Smooth muscle cell (in vitro differentiated cells): ENCODE results near the gene SLC8A2. TPM values are rescaled to one million over a fixed set of nuclear protein-coding genes. Genes with fewer than 3 reads are reported as not detected.

Experiments
- DNase-seq: peaks from one replicate; lab custom pipeline; 2025; ENCODE audit not compliant: unreplicated experiment; lab: John Stamatoyannopoulos, UW
- H2AFZ ChIP-seq: fragments of 200-600 bp; sonication (generic); 2 replicates; pipeline ENCODE4 v1.6.0; 2016; ENCODE audit warnings: antibody characterized with exemption, low read depth, mild to moderate bottlenecking
- H3F3A ChIP-seq: fragments of 200-600 bp; sonication (generic); 2 replicates; pipeline ENCODE4 v1.6.0; 2017; ENCODE audit warnings: antibody characterized with exemption, low read depth
- H3K27ac ChIP-seq: fragments of 200-600 bp; sonication (generic); 2 replicates; pipeline ENCODE4 v1.5.1; 2016; ENCODE audit warnings: low read depth, mild to moderate bottlenecking
- H3K27me3 ChIP-seq: fragments of 200-600 bp; sonication (generic); 2 replicates; pipeline ENCODE4 v1.6.1; 2016; ENCODE audit warnings: low read depth, mild to moderate bottlenecking
- H3K36me3 ChIP-seq: fragments of 200-600 bp; sonication (generic); 2 replicates; pipeline ENCODE4 v1.5.1; 2016; ENCODE audit warnings: low read depth
- H3K4me1 ChIP-seq: fragments of 200-600 bp; sonication (generic); 2 replicates; pipeline ENCODE4 v1.5.1; 2016; ENCODE audit warnings: low read depth
- H3K4me2 ChIP-seq: fragments of 200-600 bp; sonication (generic); 2 replicates; pipeline ENCODE4 v1.6.0; 2016; ENCODE audit warnings: mild to moderate bottlenecking
- H3K4me3 ChIP-seq: fragments of 200-600 bp; sonication (generic); 2 replicates; pipeline ENCODE4 v1.5.1; 2016; ENCODE audit warnings: mild to moderate bottlenecking
- H3K79me2 ChIP-seq: fragments of 200-600 bp; sonication (generic); 2 replicates; pipeline ENCODE4 v1.6.0; 2016; ENCODE audit warnings: low read depth, mild to moderate bottlenecking
- H3K9ac ChIP-seq: fragments of 200-600 bp; sonication (generic); 2 replicates; pipeline ENCODE4 v1.6.0; 2016; ENCODE audit warnings: low read depth
- H3K9me3 ChIP-seq: fragments of 200-600 bp; sonication (generic); replicated peaks from 2 replicates; pipeline ENCODE4 v1.5.1; 2016; ENCODE audit warnings: low read depth
- H4K20me1 ChIP-seq: fragments of 200-600 bp; sonication (generic); 2 replicates; pipeline ENCODE4 v1.6.0; 2016; ENCODE audit warnings: low read depth
- WGBS: methylation state at CpG from one replicate; pipeline ENCODE4 v1.1.7; 2016; ENCODE audit warnings: low lambda C conversion rate; 5-methylcytosine and 5-hydroxymethylcytosine counted together
- polyA plus RNA-seq: library from polyadenylated mRNA; unstranded; fragments of >200 nt; fragmentation: Nextera tagmentation; extraction: Ambion mirVana; gene quantifications from 2 replicates; pipeline ENCODE4 v1.2.1, GENCODE V29; 2016
- total RNA-seq: library from RNA; depleted of rRNA; stranded (reverse); fragments of >200 nt; gene quantifications from 2 replicates; pipeline ENCODE4 v1.2.3, GENCODE V29; 2014
- TF ChIP-seq, protein P1 (sequence below): fragments of 200-600 bp; sonication (generic); IDR thresholded peaks from 2 replicates; pipeline ENCODE4 v1.5.1; 2017; ENCODE audit warnings: borderline replicate concordance, mild to moderate bottlenecking, antibody characterized with exemption; ENCODE audit not compliant: insufficient read depth, poor library complexity, severe bottlenecking

Gene SLC8A2
- total and polyA plus RNA-seq, 2 experiments from 2014 or later: 0.22 to 0.62 TPM

DNA sequence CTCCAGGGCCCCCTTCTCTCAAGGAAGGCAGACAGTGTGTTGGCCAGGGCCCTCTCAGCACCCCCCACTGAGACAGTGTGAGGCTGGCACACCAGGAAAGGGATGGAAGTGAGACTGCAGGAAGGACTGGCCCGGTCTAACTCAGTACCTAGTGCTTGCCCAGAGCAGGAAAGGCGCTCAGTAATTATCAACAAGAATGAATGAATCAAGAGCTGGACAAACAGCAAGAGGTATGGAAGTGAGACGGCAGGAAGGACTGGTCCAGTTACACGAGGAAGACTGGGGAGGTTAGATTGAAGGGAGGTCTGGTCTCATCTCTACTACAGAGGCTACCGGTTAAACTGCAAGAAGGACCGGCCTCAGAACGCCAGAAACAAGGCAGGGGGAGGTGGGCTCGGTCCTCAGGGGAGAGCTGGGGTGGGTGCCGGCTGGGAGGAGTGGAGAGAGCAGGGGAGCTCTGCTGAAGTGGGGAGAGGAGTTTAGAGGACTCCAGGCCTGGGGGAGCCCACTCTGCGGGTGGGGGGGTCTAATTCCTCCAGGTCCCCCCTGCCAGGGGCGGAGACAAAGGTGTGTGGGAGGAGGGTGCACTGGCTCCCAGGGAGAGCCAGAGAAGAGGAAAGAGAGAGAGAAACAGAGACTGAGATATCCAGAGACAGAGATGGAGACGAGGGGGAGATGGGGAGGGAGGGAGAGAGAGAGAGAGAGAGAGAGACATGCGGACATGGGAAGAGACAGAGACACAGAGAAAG is 1.1 kb downstream of the SLC8A2 start:
- Histone ChIP-seq H3K27me3 (peaks cover 26% of the 10 kb centered on the region), H3K4me1 (no peaks in the 10 kb centered on the region), H3K9me3 (no peaks in the 10 kb centered on the region), H3K9ac (no peak overlapping the region), H3K27ac (no peak overlapping the region), H3K4me2 (no peak overlapping the region), H2AFZ (no peak overlapping the region), H3K36me3 (no peaks in the 10 kb centered on the region), H3K79me2 (no peaks in the 10 kb centered on the region), H4K20me1 (no peaks in the 10 kb centered on the region), H3K4me3 (no peak overlapping the region), H3F3A (no peaks in the 10 kb centered on the region)
- TF ChIP-seq, protein P1, sequence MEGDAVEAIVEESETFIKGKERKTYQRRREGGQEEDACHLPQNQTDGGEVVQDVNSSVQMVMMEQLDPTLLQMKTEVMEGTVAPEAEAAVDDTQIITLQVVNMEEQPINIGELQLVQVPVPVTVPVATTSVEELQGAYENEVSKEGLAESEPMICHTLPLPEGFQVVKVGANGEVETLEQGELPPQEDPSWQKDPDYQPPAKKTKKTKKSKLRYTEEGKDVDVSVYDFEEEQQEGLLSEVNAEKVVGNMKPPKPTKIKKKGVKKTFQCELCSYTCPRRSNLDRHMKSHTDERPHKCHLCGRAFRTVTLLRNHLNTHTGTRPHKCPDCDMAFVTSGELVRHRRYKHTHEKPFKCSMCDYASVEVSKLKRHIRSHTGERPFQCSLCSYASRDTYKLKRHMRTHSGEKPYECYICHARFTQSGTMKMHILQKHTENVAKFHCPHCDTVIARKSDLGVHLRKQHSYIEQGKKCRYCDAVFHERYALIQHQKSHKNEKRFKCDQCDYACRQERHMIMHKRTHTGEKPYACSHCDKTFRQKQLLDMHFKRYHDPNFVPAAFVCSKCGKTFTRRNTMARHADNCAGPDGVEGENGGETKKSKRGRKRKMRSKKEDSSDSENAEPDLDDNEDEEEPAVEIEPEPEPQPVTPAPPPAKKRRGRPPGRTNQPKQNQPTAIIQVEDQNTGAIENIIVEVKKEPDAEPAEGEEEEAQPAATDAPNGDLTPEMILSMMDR: no peak
- no peak for DNase-seq
- WGBS: 45% methylated on average over 9 of the region's 13 CpGs

DNA sequence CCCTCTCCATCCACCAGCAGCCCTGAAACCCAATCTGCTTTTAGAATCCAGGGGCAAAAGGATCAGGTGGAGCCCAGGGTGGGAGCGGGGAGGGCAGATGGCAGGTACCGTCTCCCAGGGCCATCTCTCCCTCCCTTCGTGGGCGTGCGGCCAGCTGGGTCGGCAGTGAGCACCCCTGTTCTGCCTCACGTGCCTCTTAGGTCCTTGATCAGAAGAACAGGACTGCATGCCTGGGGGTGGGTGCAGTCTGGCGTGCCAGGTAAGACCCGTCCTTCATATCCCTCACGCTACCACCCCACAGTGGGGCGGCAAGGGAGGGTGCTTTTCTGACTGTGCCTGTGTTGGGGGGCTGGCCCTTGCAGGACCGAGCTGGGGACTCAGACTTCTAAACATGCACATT is 2.0 kb downstream of the SLC8A2 start:
- Histone ChIP-seq H3K4me2 (no peak overlapping the region), H3K9me3 (no peaks in the 10 kb centered on the region), H3F3A (no peaks in the 10 kb centered on the region), H2AFZ (no peak overlapping the region), H3K4me3 (no peak overlapping the region), H3K36me3 (no peaks in the 10 kb centered on the region), H3K4me1 (no peaks in the 10 kb centered on the region), H3K79me2 (no peaks in the 10 kb centered on the region), H4K20me1 (no peaks in the 10 kb centered on the region), H3K27me3 (peaks cover 26% of the 10 kb centered on the region), H3K9ac (no peak overlapping the region), H3K27ac (no peak overlapping the region)
- DNase-seq: no peak
- WGBS: 58% methylated on average over 11 of the region's 12 CpGs
- TF ChIP-seq, protein P1: no peak

DNA sequence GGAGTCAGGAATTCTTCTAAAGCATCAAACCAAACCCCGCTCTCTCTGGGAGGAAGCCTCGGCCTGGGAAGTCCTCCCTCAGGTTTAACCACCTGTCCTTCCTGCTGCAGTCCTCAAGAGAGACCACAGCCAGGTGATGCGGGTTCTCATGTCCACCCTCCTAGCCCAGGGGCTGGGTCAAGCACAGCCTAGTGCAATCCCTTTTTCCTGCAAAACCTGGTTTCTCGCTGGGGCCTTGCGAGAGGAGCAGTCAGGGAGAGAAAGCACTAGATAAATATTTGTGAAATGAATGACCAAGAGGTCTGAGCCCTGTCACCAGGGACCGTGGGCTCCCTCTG is 2.4 kb downstream of the SLC8A2 start:
- Histone ChIP-seq H2AFZ (no peak overlapping the region), H4K20me1 (no peaks in the 10 kb centered on the region), H3K4me3 (no peak overlapping the region), H3K27ac (no peak overlapping the region), H3K9ac (no peak overlapping the region), H3K27me3 (peaks cover 26% of the 10 kb centered on the region), H3K4me1 (no peaks in the 10 kb centered on the region), H3F3A (no peaks in the 10 kb centered on the region), H3K4me2 (no peak overlapping the region), H3K79me2 (no peaks in the 10 kb centered on the region), H3K9me3 (no peaks in the 10 kb centered on the region), H3K36me3 (no peaks in the 10 kb centered on the region)
- no peak for DNase-seq
- 55% methylated on average over 6 of the region's 6 CpGs for WGBS
- TF ChIP-seq, protein P1: no peak

DNA sequence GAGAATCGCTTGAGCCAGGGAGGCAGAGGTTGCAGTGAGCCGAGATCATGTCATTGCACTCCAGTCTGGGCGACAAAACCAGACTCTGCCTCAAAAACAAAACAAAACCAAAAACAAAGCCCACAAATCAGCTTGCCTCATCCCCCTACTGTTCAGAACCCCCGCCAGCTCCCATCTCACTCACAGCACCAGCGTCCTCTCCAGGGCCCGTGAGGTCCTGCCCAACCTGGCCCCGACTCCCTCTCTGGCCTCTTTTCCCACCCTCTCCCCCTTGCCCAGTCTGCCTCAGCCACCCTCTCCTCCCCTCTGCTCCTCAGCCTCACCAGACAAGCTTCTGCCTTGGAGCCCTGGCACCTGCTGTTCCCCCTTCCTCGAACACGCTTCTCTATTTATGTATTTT is 3.8 kb downstream of the SLC8A2 start:
- Histone ChIP-seq H3K27ac (no peak overlapping the region), H3F3A (no peaks in the 10 kb centered on the region), H3K9ac (no peak overlapping the region), H3K9me3 (no peaks in the 10 kb centered on the region), H3K27me3 (peaks cover 26% of the 10 kb centered on the region), H4K20me1 (no peaks in the 10 kb centered on the region), H2AFZ (no peak overlapping the region), H3K36me3 (no peaks in the 10 kb centered on the region), H3K79me2 (no peaks in the 10 kb centered on the region), H3K4me1 (no peaks in the 10 kb centered on the region), H3K4me2 (no peak overlapping the region), H3K4me3 (no peak overlapping the region)
- no peak for DNase-seq
- 65% methylated on average over 9 of the region's 9 CpGs for WGBS
- TF ChIP-seq, protein P1: no peak
